Inflammatory macrophage (primary cell): ENCODE measurements around the gene ZC3H12D.
"Not testable (repeated sequence)": the region's sequence is repeated elsewhere in the genome, so short reads cannot be mapped to it uniquely, and the experiment has no call there.

Source experiments
- DNase-seq, 2 donors: peaks; one replicate each; pipeline ENCODE4 v3.0.0-alpha.2; 2020 to 2022

Gene ZC3H12D

DNA sequence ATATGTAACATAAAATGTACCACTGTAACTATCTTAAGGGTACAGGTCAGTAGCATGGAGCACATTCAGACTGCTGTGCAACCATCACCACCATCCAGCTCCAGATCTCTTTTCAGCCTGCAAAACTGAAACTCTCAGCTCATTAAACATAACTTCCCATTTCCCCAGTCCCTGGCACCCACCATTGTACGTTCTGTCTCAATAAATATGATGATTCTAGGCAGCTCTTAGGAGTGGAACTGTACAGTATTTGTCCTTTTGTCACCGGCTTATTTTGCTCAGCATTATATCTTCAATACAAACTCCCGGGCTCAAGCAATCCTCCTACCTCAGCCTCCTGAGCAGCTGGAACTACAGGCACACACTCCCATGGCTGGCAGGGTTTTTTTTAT is 1.5 kb downstream of the ZC3H12D start:
- peak; percentile 64 to 66 for DNase-seq

DNA sequence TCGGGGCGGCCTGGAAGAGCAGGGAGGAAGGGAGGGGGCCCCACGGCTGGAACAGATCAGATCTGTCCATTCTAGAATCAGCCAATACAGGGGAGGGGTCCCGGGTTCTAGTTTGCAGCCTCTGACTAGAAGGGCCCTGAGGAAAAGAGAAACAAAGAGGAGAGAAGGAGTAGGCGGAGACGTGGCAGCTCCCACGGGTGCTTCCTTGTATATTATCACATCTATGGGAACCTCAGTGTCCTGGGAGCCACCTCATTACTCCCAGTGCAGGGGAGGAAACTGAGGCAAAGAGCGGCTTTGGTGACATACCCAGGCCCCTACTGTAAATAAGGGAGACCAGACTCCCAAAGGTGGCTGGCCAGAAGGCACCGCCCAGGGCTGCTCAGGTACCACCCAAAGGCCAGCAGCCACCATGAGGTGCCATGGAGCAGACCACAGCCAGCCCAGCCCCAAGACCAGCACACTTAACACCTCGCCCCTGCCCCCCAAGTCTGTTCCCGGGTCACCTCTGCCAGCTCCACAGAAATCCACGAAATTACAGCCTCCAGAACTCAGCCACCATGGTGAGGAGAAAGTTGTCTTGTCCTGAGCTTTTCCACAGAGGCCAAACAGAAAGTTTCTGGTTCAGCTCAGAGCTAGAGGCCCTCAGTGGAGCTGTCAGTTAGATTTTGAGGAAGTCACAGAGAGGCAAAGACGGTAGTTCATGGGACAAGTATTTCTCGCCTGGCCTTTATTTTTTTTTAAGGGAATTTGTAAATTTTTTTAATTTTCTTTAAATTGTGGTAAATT is 2.1 kb downstream of the ZC3H12D start:
- peak; percentile 64 to 67 for DNase-seq

DNA sequence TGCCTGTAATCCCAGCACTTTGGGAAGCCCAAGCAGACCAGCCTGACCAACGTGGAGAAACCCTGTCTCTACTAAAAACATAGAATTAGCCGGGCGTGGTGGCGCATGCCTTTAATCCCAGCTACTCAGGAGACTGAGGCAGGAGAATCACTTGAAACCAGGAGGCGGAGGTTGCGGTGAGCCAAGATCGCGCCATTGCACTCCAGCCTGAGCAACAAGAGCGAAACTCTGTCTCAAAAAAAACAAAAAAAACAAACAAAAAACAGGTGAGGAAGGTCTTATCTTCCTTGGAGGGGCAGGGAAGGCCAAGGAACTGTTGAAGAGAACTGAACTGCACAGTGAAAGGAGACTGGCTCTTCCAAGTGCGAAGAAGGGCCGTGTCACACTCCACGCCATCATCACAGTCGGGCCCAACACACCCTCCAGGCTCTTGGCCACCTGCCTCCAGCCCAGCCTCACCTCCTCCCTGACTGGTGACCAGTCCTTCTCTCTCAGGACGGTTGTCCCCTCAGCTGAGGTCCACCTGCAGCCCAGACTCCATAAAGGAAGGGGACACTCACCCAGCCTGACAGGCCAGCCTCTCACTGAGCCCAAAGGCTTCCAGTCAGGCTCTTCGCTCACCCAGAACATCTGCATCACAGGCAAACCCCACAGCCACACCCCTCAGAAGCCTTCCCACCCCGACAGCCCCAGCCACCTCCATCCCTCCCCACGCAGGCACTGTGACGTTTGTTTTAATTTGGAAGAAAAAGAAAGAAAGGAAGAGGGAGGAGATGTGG is 4.1 kb downstream of the ZC3H12D start:
- no peak for DNase-seq

DNA sequence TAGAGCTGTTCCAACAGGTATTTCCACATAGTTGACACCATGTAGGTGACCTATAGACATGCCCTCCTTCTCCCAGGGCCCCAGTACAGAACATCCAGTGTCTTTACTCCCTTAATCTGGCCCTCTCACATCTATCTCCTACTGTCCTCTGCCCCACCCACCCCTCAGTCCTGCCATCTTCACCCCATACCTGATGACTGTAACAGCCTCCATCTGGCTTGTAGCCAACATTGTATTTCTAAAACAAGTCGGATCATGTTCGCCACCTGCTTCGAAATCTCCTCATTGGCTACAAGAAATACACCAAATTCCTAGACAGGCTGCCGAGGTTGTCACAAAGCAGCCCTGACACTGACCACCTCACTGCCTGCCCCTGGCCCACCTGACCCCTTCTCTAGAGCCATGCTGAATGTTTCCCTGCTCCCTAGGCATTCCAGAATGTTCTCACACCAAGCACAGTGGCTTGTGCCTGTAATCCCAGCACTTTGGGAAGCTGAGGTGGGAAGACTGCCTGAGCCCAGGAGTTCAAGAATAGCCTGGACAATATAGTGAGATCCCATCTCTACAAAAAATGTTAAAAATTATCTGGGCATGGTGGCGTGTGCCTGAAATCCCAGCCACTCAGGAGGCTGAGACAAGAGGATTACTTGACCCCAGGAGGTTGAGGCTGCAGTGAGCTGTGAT is 6.0 kb downstream of the ZC3H12D start:
- no peak for DNase-seq

DNA sequence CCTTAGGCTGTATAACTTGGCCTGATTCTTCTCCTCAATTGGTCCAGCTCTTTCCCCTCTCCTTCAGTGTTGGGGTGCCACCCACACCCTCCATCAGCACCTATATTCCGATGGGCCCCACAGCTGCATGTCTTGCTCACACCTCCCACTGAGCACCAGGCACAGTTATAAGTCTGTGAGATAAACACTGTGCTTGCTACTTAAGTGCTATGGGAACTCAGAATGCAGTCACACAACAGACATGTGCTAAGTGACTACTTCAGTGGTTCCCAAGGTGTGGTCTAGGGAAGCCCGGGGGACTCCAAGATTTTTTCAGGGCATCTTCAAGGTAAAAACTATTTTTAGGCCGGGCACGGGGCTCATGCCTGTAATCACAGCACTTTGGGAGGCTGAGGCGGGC is 7.3 kb downstream of the ZC3H12D start:
- no peak for DNase-seq

DNA sequence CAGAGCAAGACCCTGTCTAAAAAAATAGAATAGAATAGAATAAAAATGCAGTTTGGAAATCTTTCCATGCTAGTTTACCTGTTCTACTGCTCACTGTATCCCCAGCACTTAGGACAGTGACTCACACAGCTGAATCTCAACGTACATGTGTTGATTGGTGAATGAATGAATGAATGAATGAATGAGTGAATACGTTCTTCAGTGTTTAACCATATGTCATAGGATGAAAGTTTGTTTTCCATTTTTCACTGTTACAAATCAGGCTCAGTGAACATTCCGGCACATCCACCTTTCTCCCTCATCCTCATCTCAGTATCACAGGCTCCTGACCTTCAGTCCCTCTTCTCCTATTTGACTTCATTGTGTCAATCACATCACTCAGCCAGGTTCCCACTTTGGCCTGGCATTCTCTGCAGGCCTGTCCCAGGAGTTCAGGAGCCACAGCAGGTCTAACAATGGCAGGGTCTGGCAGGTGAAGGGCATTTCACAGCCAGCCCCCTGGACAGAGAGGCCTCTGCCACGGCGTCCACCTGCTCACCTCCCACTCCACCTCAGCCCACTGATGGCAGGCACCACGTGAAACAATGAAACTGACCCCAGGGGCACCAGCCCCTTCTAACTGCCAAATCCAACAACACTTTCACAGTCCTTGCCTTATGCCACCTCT is 7.9 kb downstream of the ZC3H12D start:
- no peak for DNase-seq

DNA sequence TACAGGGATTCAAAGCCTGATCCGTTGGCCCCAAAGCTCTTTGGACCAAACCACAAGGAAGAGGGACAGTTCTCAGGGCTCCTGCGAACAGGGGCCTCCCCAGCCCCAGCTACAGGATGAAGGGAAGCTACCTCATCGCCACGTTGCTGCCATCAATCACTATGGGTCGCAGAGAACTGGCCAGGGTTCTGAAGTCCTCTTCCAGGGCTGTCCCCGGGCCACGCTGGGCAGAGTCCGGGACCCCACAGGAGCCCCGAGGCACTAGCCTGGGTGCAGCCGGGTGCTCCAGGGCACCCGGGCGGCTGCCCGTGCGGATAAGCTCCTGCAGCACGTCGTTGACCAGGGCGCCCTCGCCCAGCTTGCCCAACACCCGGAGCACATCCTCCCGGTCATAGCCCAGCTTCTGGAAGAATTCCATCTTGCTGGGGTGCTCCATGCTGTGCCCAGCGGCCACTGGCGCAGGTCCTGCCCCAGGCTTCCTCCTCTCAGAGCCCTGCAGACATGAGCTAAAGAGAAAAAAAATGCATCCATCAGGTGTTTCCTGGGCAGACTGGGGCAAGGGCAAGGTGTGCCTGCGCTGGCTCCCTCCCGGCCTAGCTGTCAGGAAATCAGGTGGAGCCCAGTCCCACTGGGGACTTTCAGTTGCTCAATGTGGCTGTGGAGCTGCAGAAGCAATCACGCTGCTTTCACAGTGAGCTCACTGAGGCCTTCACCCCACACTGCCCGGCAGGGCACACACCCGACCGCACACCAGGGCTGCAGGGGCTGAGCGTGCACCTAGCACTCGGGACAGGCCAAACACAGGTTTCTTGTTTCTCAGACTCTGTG is 10.5 kb downstream of the ZC3H12D start:
- DNase-seq: no peak

DNA sequence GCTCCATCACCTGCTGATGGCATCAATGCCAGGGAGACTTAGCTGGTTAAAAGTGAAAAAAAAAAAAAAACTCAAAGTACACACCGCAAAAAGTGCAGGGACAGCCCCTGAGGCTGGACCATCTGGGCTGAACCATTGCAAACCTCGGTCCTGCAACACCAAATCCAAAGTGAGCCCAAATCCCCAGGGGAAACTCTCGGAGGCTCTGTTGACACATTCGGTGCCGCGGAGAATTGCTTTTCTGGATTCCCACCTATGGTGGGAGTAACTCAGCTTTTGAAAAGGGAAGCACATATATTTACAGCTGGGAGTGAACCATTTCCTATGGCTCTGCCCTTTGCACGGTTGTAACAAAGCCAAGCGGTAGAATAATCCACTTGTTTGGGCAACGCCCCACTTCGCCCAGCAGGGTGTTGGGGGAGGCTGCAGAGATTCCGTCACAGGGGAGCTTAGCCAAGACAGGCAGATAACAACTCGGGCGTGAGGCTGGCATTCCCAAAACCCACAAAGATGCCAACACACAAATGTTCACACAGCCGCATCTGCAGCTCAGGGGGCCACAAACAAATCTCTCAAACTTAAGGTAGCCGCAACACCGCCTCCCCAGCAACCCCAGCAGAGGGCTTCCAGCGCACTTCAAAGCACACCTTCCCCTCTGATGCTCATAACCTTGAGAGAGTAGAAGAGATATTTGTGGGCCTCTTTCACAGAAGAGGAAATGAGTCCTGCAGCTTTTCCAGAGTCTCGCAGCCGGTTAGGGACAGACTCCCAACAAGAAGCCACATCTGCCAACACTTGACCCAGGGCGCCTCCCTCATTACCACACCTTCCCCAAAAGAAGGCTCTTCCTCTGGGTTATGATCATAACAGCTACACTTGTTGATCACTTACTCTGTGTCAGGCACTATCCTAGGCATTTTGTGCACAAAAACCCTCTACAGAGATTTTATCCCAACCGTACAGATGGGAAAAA is 11.4 kb downstream of the ZC3H12D start:
- no peak for DNase-seq

DNA sequence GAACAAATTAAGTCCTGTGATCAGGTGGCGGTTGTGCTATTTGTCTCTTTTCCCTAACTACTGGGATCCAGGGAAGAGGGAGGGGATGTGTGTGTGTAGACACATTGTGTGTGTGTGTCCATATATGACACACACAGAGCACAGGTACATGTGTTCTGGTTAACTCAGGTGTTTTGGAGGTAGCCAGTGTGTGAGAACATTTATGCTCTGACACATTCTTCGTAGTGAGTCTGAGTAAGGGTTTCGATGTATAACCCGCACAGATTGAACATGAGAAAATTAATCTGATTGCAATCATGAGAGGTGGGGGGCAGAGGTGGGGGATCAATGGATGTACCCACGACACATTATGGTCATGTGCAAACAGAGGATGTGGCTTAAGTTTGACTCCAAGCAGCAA is 12.6 kb downstream of the ZC3H12D start:
- DNase-seq: no peak

DNA sequence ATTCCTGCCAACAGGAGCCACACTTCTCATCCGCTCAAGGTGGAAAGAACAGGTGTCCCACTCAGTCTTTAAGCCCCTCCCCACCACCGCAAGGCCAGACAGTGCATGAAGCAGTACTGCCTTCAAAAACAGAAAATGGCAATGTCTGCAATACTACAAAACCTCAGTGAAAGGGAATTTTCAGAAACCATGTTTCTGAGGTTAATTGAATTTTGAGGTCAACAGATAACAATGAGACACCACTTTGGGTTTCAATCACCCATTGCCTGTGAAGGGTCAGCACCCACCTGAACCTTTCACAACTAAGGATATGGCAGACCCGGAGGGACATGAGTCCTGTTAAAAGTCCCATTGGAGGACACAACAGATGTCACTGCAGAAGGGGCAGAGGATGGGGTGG is 13.0 kb downstream of the ZC3H12D start:
- DNase-seq: no peak

DNA sequence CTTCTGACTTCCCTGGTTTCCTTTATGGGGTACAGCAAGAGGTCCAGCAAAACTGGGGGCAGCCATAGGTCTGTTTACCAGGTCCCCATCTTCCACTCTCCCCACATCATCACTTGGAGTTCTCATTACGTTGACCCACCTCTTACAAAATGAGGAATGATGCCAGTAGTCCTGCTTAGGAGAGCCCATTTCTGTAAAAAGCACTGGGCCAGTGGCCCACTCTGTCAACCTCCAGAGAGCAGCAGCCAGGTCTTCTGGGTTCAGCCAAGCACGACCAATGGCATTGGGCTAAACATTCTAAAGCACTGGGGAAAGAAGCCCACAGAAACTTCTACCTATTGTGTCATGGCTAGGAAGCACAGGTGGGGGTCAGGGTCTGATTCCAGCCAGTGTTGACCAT is 13.9 kb downstream of the ZC3H12D start:
- DNase-seq: no peak

DNA sequence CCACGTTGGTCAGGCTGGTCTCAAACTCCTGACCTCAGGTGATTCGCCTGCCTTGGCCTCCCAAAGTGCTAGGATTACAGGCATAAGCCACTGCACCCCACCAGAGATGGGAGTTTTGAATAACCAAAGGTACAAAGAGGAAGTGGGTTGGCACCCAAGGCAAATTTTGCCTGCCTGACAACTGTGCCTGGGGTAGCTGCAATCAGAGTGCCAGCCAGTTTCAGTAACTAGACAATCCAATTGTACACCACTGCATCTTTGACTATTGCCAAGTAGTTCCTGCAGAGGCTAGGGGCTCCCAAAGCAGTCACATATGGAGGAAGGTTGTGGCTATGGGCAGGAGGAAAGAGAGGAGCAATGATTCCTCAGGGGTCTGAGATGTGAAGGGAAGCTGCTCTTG is 16.6 kb downstream of the ZC3H12D start:
- DNase-seq: no peak

DNA sequence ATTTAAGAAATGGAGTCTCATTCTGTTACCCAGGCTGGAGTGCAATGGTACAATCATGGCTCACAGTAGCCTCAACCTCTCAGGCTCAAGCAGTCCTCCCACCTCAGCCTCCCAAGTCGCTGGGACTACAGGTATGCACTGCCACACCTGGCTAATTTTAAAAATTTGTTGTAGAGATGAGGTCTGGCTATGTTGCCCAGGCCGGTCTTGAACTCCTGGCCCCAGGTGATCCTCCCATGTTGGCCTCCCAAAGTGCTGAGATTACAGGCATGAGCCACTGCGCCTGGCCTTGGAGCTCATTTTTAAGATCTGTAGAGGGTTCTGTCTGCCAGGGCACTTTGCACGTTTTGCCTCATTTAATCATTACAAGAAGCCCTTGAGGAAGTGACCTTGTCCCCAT is 17.5 kb downstream of the ZC3H12D start:
- DNase-seq: no peak

DNA sequence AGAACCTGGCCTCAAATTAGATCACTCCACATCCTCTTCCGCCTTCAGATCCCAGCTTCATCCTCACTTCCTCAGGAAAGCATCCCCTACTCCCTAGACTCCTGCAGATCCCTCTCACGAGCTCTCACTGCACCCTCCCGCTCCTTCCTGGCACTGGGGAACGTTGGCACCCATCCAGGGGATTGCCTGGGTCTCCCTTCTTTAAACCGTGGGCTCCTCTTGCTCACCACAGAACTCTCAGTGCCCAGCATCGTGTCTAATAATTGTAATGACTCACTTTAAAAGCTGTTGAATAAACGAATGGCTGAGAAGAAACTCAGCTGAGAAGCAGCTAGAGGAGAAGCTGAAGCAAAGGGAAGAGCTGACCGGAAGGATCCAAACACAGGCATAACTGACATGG is 20.4 kb downstream of the ZC3H12D start:
- peak in 1 of 2 donors; percentile 10 for DNase-seq

DNA sequence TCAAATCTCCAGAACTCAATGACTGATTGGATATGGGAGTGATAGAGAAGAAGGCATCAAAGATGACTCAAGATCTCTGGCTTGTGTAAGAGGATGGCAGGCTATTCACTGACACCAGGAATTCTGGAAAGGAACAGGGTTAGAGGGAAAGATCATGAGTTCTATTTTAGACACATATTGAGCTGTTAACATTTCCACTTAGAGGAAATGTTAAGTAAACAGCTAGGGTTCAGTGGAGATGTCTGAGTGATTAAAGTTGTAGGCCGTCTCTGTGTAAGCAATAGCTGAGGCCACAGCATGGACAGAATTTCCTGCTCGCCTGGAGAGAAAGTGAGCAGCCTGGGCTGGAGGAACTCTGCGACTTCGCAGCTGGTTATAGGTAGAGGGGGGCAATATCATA is 21.0 kb downstream of the ZC3H12D start:
- no peak for DNase-seq

DNA sequence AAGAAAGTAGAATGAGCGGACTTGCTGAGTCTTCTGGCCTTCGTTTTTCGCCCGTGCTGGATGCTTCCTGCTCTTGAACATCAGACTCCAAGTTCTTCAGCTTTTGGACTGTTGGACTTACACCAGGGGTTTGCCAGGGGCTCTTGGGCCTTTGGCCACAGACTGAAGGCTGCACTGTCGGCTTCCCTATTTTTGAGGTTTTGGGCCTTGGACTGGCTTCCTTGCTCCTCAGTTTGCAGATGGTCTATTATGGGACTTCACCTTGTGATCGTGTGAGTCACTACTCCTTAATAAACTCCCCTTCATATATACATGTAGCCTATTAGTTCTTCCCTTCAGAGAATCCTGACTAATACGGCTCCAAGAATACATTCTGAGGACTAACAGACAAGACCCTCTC is 22.1 kb downstream of the ZC3H12D start:
- DNase-seq: peak; percentile 60 to 72

DNA sequence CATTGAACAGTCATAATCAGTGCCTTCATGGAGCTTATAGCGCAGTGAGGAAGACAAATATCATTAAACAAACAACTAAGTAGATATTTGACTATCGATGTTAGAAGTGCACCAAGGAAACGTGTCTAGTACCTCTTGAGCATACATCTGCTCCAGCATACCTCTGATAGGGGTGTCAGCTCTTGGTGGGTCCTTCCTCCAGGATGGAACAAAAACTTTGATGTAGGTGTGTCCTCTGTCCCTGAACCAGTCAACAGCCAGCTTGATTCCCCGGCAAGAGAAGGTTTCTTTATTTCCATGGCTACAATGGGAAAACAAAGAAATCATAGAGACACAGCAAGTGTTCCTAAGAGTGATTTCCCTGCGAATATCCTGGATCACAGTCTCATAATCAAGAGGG is 23.1 kb downstream of the ZC3H12D start:
- no peak for DNase-seq

DNA sequence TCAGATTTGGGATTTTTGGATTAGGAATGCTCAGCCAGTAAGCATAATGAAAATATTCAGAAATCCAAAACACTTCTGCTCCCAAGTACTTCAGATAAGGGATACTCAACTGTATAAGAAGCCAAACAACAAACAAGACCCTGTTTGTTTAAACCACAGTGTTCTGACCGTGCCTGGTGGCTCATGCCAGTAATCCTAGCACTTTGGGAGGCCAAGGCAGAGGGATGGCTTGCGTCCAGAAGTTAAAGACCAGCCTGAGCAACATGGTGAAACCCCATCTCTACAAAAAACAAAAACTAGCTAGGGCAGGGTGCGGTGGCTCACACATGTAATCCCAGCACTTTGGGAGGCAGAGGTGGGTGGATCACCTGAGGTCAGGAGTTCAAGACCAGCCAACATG is 24.6 kb downstream of the ZC3H12D start:
- DNase-seq: not testable (repeated sequence)

DNA sequence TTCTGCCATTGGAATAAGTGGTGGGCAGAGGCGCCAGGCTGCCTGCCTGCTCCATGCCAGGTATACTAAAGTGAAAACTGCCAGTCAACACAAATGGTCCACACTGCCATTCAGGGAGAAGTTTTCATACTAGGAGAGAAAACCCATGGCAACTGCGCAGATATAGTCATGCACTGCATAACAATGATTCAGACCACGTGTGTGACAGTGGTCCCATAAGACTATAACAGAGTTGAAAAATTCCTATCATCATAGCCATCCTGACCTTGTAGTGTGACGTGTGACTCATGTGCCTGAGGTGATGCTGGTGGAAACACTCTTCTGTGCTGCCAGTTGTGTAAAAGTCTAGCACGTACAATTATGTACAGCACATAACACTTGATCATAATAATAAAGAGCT is 25.1 kb downstream of the ZC3H12D start:
- DNase-seq: no peak

DNA sequence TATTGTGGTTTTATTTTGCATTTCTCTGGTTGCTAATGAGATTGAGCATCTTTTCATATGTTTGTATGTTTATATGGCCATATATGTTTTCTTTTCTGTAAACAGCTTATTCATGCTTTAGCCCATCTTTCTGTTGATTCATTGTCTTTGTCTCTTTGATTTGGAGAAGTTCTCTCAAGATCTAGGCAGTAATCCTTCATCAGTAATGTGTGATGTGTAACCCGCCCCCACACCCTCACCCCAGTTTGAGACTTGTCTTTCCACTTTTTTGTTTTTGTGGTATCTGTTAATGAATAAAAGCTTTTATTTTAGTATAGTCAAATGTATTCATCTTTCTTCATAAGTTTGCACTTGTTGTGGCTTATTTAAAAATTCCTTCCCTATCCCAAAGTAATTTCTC is 26.0 kb downstream of the ZC3H12D start:
- peak; percentile 32 to 72 for DNase-seq

DNA sequence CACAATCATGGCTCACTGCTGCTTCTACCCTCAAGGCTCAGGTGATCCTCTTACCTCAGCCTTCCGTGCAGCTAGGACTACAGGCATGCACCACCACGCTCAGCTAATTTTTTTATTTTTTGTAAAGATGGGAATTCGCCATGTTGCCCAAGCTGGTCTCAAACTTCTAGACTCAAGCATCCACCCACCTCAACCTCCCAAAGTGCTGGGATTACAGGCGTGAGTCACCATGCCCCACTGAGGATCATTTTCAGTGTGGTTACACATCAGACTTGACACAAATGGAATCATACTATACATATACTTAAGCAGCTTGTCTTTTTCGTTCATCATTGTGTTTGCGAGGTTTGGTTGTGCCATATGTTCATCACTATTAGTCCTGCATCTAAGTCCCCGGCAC is 26.6 kb downstream of the ZC3H12D start:
- peak in 1 of 2 donors; percentile 21 for DNase-seq
